GM12892 (cell line): ENCODE data around the gene CAMK2N2.
A peak's percentile ranks its signal among the peaks of the same experiment; 100 is the strongest.

Experiments
- DNase-seq: peaks from one replicate; pipeline ENCODE4 v3.0.0; 2011; ENCODE audit not compliant: insufficient read length
- FAIRE-seq: peaks from 2 replicates; lab custom pipeline; 2011; peaks lifted over from hg19 to GRCh38; lab: Jason Lieb, UNC
- POLR2A ChIP-seq: IDR thresholded peaks from 2 replicates; pipeline ENCODE4 v1.6.1; 2011; ENCODE audit warnings: low read depth, low read length, control low read depth
- POLR2AphosphoS5 ChIP-seq: IDR thresholded peaks from 2 replicates; pipeline ENCODE4 v1.6.1; 2011; ENCODE audit warnings: low read depth, low read length, control low read depth
- TAF1 ChIP-seq: IDR thresholded peaks from 2 replicates; pipeline ENCODE4 v1.6.1; 2011; ENCODE audit warnings: low read depth, mild to moderate bottlenecking, control low read depth, low read length, borderline replicate concordance

CAMK2N2 gene

GRCh38 chr3:184261854-184262763 is 756 bp upstream of the CAMK2N2 start:
- FAIRE-seq (no peak), DNase-seq (no peak)

GRCh38 chr3:184260724-184261269 is 556 bp downstream of the CAMK2N2 start:
- TF ChIP-seq POLR2A (no peak), POLR2AphosphoS5 (no peak)
- DNase-seq = no peak
- FAIRE-seq = no peak

More at GRCh38 chr3:184261854-184262763, 756 bp upstream of the CAMK2N2 start:
- no peak for TF ChIP-seq POLR2A
- no peak for TF ChIP-seq TAF1
- TF ChIP-seq POLR2AphosphoS5 = no peak

GRCh38 chr3:184259878-184260723 is 1.3 kb downstream of the CAMK2N2 start:
- FAIRE-seq = no peak
- peak; percentile 58 for DNase-seq
- TF ChIP-seq TAF1 (no peak), POLR2AphosphoS5 (no peak), POLR2A (no peak)

- FAIRE-seq (no peak), DNase-seq (no peak)
- TF ChIP-seq POLR2AphosphoS5 (no peak), TAF1 (no peak), POLR2A (no peak)
Observed at GRCh38 chr3:184259396-184259877, 1.9 kb downstream of the CAMK2N2 start.

- TF ChIP-seq POLR2AphosphoS5 (no peak), TAF1 (no peak), POLR2A (no peak)
- DNase-seq = no peak
- no peak for FAIRE-seq
Observed at GRCh38 chr3:184258926-184259325, 2.4 kb downstream of the CAMK2N2 start.

- FAIRE-seq (no peak), DNase-seq (no peak)
- TF ChIP-seq TAF1 (no peak), POLR2AphosphoS5 (no peak), POLR2A (no peak)
Observed at GRCh38 chr3:184257083-184257915, 4.1 kb downstream of the CAMK2N2 start.

- no peak for FAIRE-seq
Observed at GRCh38 chr3:184255291-184256039, 5.9 kb downstream of the CAMK2N2 start.

GRCh38 chr3:184250167-184250828 is 11.1 kb downstream of the CAMK2N2 start:
- TF ChIP-seq POLR2AphosphoS5 (no peak), TAF1 (no peak)
- FAIRE-seq (peak; percentile 80), DNase-seq (peak; percentile 80)

More at GRCh38 chr3:184255291-184256039, 5.9 kb downstream of the CAMK2N2 start:
- DNase-seq = no peak
- no peak for TF ChIP-seq TAF1
- no peak for TF ChIP-seq POLR2AphosphoS5
- TF ChIP-seq POLR2A = no peak

GRCh38 chr3:184249412-184250166 is 11.8 kb downstream of the CAMK2N2 start, which contains the start of gene EEF1AKMT4:
Gene EEF1AKMT4, plus strand, starts transcription at chr3:184249672. Its CDS starts 23 bp downstream, at chr3:184249695.
- peak; percentile 93 for DNase-seq
- FAIRE-seq = peak; percentile 88
- TF ChIP-seq TAF1 = no peak
- TF ChIP-seq POLR2A = peak; percentile 29; the same call in 1 of the 2 replicates
